ENCODE results near the gene SEC16A.

The SEC16A gene

GRCh38 chr9:136482793-136483588, at the start of gene SEC16A:
Gene SEC16A, minus strand, starts transcription at chr9:136483040. Its CDS starts 5,425 bp downstream, at chr9:136477615.
- Histone ChIP-seq H3K9me3 (ENCODE audit: control insufficient read depth in 2 of 2, low read length in 2 of 2) (no peaks in the 10 kb centered on the region), H3K27me3 (ENCODE audit: control insufficient read depth in 1 of 2, insufficient read depth in 2 of 2, low read length in 2 of 2) (no peaks in the 10 kb centered on the region), H3K4me3 (ENCODE audit: low read length in 2 of 2) (peak within 1 kb of the TSS; percentile 77 to 91), H3K27ac (ENCODE audit: low read length) (peak within 1 kb of the TSS; percentile 98), H3K36me3 (ENCODE audit: control insufficient read depth in 2 of 2, insufficient read depth in 2 of 2, low read length in 2 of 2) (peaks cover 2 to 3% of the 10 kb centered on the region in 2 donors), H3K4me1 (ENCODE audit: control insufficient read depth, insufficient read depth, low read length) (peaks cover 28% of the 10 kb centered on the region), H3K9ac (ENCODE audit: low read length in 2 of 2) (peak within 1 kb of the TSS; percentile 89 to 92)

GRCh38 chr9:136531904-136532798, 49.3 kb upstream of the SEC16A start:
- Histone ChIP-seq H3K27me3 (ENCODE audit: control insufficient read depth in 1 of 2, insufficient read depth in 2 of 2, low read length in 2 of 2) (no peaks in the 10 kb centered on the region), H3K9me3 (ENCODE audit: control insufficient read depth in 2 of 2, low read length in 2 of 2) (no peaks in the 10 kb centered on the region), H3K27ac (ENCODE audit: low read length) (no peak overlapping the region), H3K36me3 (ENCODE audit: control insufficient read depth in 2 of 2, insufficient read depth in 2 of 2, low read length in 2 of 2) (peaks cover 3 to 5% of the 10 kb centered on the region in 2 donors), H3K4me1 (ENCODE audit: control insufficient read depth, insufficient read depth, low read length) (peaks cover 85% of the 10 kb centered on the region), H3K9ac (ENCODE audit: low read length in 2 of 2) (no peak overlapping the region), H3K4me3 (ENCODE audit: low read length in 2 of 2) (no peak overlapping the region)

- H3K27me3 ChIP-seq (ENCODE audit: control insufficient read depth in 1 of 2, insufficient read depth in 2 of 2, low read length in 2 of 2): no peaks in the 10 kb centered on the region
- H3K27ac ChIP-seq (ENCODE audit: low read length): no peak overlapping the region
- H3K4me3 ChIP-seq (ENCODE audit: low read length in 2 of 2): peak overlapping the region in 1 of 2 donors; percentile 29
- peaks cover 2 to 5% of the 10 kb centered on the region in 2 donors for H3K36me3 ChIP-seq (ENCODE audit: control insufficient read depth in 2 of 2, insufficient read depth in 2 of 2, low read length in 2 of 2)
- no peak overlapping the region for H3K9ac ChIP-seq (ENCODE audit: low read length in 2 of 2)
- peaks cover 85% of the 10 kb centered on the region for H3K4me1 ChIP-seq (ENCODE audit: control insufficient read depth, insufficient read depth, low read length)
- no peaks in the 10 kb centered on the region for H3K9me3 ChIP-seq (ENCODE audit: control insufficient read depth in 2 of 2, low read length in 2 of 2)
Measured at GRCh38 chr9:136531186-136531903, 48.5 kb upstream of the SEC16A start.

GRCh38 chr9:136530461-136531089, 47.7 kb upstream of the SEC16A start:
- peaks cover 87% of the 10 kb centered on the region for H3K4me1 ChIP-seq (ENCODE audit: control insufficient read depth, insufficient read depth, low read length)
- H3K9me3 ChIP-seq (ENCODE audit: control insufficient read depth in 2 of 2, low read length in 2 of 2): no peaks in the 10 kb centered on the region
- H3K4me3 ChIP-seq (ENCODE audit: low read length in 2 of 2): peak overlapping the region in 1 of 2 donors; percentile 29
- no peaks in the 10 kb centered on the region for H3K27me3 ChIP-seq (ENCODE audit: control insufficient read depth in 1 of 2, insufficient read depth in 2 of 2, low read length in 2 of 2)
- H3K27ac ChIP-seq (ENCODE audit: low read length): no peak overlapping the region
- H3K9ac ChIP-seq (ENCODE audit: low read length in 2 of 2): peak overlapping the region in 1 of 2 donors; percentile 15
- peaks cover 2 to 5% of the 10 kb centered on the region in 2 donors for H3K36me3 ChIP-seq (ENCODE audit: control insufficient read depth in 2 of 2, insufficient read depth in 2 of 2, low read length in 2 of 2)

GRCh38 chr9:136529516-136530460, 46.9 kb upstream of the SEC16A start:
- no peak overlapping the region for H3K4me3 ChIP-seq (ENCODE audit: low read length in 2 of 2)
- no peaks in the 10 kb centered on the region for H3K27me3 ChIP-seq (ENCODE audit: control insufficient read depth in 1 of 2, insufficient read depth in 2 of 2, low read length in 2 of 2)
- peaks cover 85% of the 10 kb centered on the region for H3K4me1 ChIP-seq (ENCODE audit: control insufficient read depth, insufficient read depth, low read length)
- no peak overlapping the region for H3K9ac ChIP-seq (ENCODE audit: low read length in 2 of 2)
- no peaks in the 10 kb centered on the region for H3K9me3 ChIP-seq (ENCODE audit: control insufficient read depth in 2 of 2, low read length in 2 of 2)
- H3K27ac ChIP-seq (ENCODE audit: low read length): no peak overlapping the region
- H3K36me3 ChIP-seq (ENCODE audit: control insufficient read depth in 2 of 2, insufficient read depth in 2 of 2, low read length in 2 of 2): peaks cover 2 to 5% of the 10 kb centered on the region in 2 donors

- Histone ChIP-seq H3K4me1 (ENCODE audit: control insufficient read depth, insufficient read depth, low read length) (peaks cover 83% of the 10 kb centered on the region), H3K9ac (ENCODE audit: low read length in 2 of 2) (no peak overlapping the region), H3K27ac (ENCODE audit: low read length) (no peak overlapping the region)
Measured at GRCh38 chr9:136528716-136529341, 46.0 kb upstream of the SEC16A start.

GRCh38 chr9:136527721-136528710, 45.2 kb upstream of the SEC16A start:
- H3K36me3 ChIP-seq (ENCODE audit: control insufficient read depth in 2 of 2, insufficient read depth in 2 of 2, low read length in 2 of 2): no peaks in the 10 kb centered on the region
- H3K27ac ChIP-seq (ENCODE audit: low read length): no peak overlapping the region
- H3K27me3 ChIP-seq (ENCODE audit: control insufficient read depth in 1 of 2, insufficient read depth in 2 of 2, low read length in 2 of 2): no peaks in the 10 kb centered on the region
- peaks cover 76% of the 10 kb centered on the region for H3K4me1 ChIP-seq (ENCODE audit: control insufficient read depth, insufficient read depth, low read length)
- H3K4me3 ChIP-seq (ENCODE audit: low read length in 2 of 2): no peak overlapping the region
- H3K9me3 ChIP-seq (ENCODE audit: control insufficient read depth in 2 of 2, low read length in 2 of 2): no peaks in the 10 kb centered on the region
- no peak overlapping the region for H3K9ac ChIP-seq (ENCODE audit: low read length in 2 of 2)

More at GRCh38 chr9:136528716-136529341, 46.0 kb upstream of the SEC16A start:
- Histone ChIP-seq H3K9me3 (ENCODE audit: control insufficient read depth in 2 of 2, low read length in 2 of 2) (no peaks in the 10 kb centered on the region), H3K4me3 (ENCODE audit: low read length in 2 of 2) (no peak overlapping the region), H3K36me3 (ENCODE audit: control insufficient read depth in 2 of 2, insufficient read depth in 2 of 2, low read length in 2 of 2) (no peaks in the 10 kb centered on the region), H3K27me3 (ENCODE audit: control insufficient read depth in 1 of 2, insufficient read depth in 2 of 2, low read length in 2 of 2) (no peaks in the 10 kb centered on the region)

- no peaks in the 10 kb centered on the region for H3K9me3 ChIP-seq (ENCODE audit: control insufficient read depth in 2 of 2, low read length in 2 of 2)
- H3K4me3 ChIP-seq (ENCODE audit: low read length in 2 of 2): no peak overlapping the region
- H3K36me3 ChIP-seq (ENCODE audit: control insufficient read depth in 2 of 2, insufficient read depth in 2 of 2, low read length in 2 of 2): peaks cover 0 to 2% of the 10 kb centered on the region in 2 donors
- H3K27me3 ChIP-seq (ENCODE audit: control insufficient read depth in 1 of 2, insufficient read depth in 2 of 2, low read length in 2 of 2): no peaks in the 10 kb centered on the region
- no peak overlapping the region for H3K27ac ChIP-seq (ENCODE audit: low read length)
- no peak overlapping the region for H3K9ac ChIP-seq (ENCODE audit: low read length in 2 of 2)
- H3K4me1 ChIP-seq (ENCODE audit: control insufficient read depth, insufficient read depth, low read length): peaks cover 74% of the 10 kb centered on the region
Measured at GRCh38 chr9:136527131-136527530, 44.3 kb upstream of the SEC16A start.

Data from stomach smooth muscle (tissue), 2 donors.